Measurements from ENCODE around the gene MPL.

DNA sequence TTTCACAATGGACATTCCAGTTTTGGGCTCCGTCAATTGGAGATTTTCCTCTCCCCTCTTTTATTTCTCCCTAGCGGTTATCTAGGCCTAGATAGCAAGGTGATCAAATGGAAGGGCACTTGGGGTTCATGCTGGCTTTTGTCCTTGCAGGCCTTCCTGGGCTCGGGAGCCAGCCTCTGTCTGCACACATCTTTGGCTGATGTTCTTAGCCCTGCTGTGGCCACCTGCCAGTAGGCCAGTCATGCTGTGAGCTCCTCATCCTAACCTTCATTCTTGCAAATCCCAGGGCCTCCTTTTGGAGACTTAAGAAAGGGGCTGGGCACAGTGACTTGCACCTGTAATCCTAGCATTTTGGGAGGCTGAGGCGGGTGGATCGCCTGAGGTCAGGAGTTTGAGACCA is 23.4 kb upstream of the MPL start:
- TF ChIP-seq CTCF (IDR thresholded peaks at IDR 0.05; ENCODE audit: poor library complexity) (no peak), EZH2 (IDR thresholded peaks at IDR 0.05; ENCODE audit: borderline replicate concordance) (no peak), EZH2phosphoT487 (IDR thresholded peaks at IDR 0.05; ENCODE audit: low read depth, severe bottlenecking, unreplicated experiment) (no peak)

Measured in hepatocyte (in vitro differentiated cells).